Caco-2 (cell line): ENCODE data around the gene PALS1. TPM values are rescaled to one million over a fixed set of nuclear protein-coding genes. Genes with fewer than 3 reads are reported as not detected.

ENCODE experiments used
- BruUV-seq: library from RNA; stranded (reverse); fragments of 400-500 nt; replicated peaks from 2 replicates; lab custom pipeline; 2021; lab: Mats Ljungman, UMichigan
- CTCF ChIA-PET: fragments of 300-600 bp; sonication (Branson Sonifier 250); formaldehyde crosslinking; loops from one replicate; lab custom pipeline; 2022; ENCODE audit warnings: antibody characterized with exemption; lab: Charles Lee
- POLR2A ChIA-PET: fragments of 300-600 bp; sonication (Branson Sonifier 250); formaldehyde crosslinking; loops from one replicate; lab custom pipeline; 2022; ENCODE audit warnings: antibody characterized with exemption; lab: Charles Lee
- DNase-seq, 2 experiments: peaks; one replicate each; pipeline versions ENCODE4 v3.0.0 to v3.0.0-alpha.2; 2020 to 2022
- H3K27me3 ChIP-seq: replicated peaks from 2 replicates; pipeline ENCODE4 v1.6.0; 2011; ENCODE audit warnings: low read length; ENCODE audit not compliant: control insufficient read depth, insufficient read depth
- H3K36me3 ChIP-seq: 2 replicates; pipeline ENCODE4 v1.5.1; 2011; ENCODE audit warnings: low read length; ENCODE audit not compliant: control insufficient read depth, insufficient read depth
- H3K4me1 ChIP-seq: fragments of 250-450 bp; sonication (Bioruptor Pico); 2 replicates; pipeline ENCODE4 v1.5.1; 2020; ENCODE audit warnings: mild to moderate bottlenecking
- H3K4me3 ChIP-seq: 2 replicates; pipeline ENCODE4 v1.5.1; 2011; ENCODE audit warnings: low read depth, mild to moderate bottlenecking, control low read depth, low read length
- H3K9me3 ChIP-seq: fragments of 250-450 bp; sonication (Bioruptor Pico); 2 replicates; pipeline ENCODE4 v1.5.1; 2020; ENCODE audit warnings: mild to moderate bottlenecking, moderate library complexity
- H3K27ac Mint-ChIP-seq: one replicate; pipeline ENCODE4 v1.8.0; 2022; ENCODE audit warnings: mixed read lengths; ENCODE audit not compliant: unreplicated experiment
- H3K27me3 Mint-ChIP-seq: one replicate; pipeline ENCODE4 v1.8.0; 2022; ENCODE audit warnings: mixed read lengths; ENCODE audit not compliant: insufficient read depth, unreplicated experiment
- H3K36me3 Mint-ChIP-seq: one replicate; pipeline ENCODE4 v1.8.0; 2022; ENCODE audit warnings: mild to moderate bottlenecking, mixed read lengths; ENCODE audit not compliant: insufficient read depth, unreplicated experiment
- H3K4me1 Mint-ChIP-seq: one replicate; pipeline ENCODE4 v1.8.0; 2022; ENCODE audit warnings: low read depth, mixed read lengths; ENCODE audit not compliant: unreplicated experiment
- H3K4me3 Mint-ChIP-seq: one replicate; pipeline ENCODE4 v1.8.0; 2022; ENCODE audit warnings: mild to moderate bottlenecking, moderate library complexity, mixed read lengths; ENCODE audit not compliant: unreplicated experiment
- H3K9me3 Mint-ChIP-seq: one replicate; pipeline ENCODE4 v1.8.0; 2022; ENCODE audit warnings: mixed read lengths; ENCODE audit not compliant: unreplicated experiment
- intact Hi-C: fragments of 100-400 bp; cut with micrococcal nuclease; formaldehyde crosslinking; loops from one replicate; pipeline ENCODE4 v1.10.0; 2022; ENCODE audit not compliant: unreplicated experiment
- total RNA-seq: library from RNA; stranded (reverse); gene quantifications from 2 replicates; pipeline ENCODE4 v1.2.3, GENCODE V29; 2022
- TF ChIP-seq, protein P1 (sequence below), 2 experiments: fragments of 200-600 bp in 1 of 2; IDR thresholded peaks; 1 replicate in 1 of 2; 2 replicates in 1 of 2; pipeline versions ENCODE4 v1.5.1 to v1.8.0; 2011 to 2022; ENCODE audit warnings: antibody characterized with exemption in 1 of 2, control low read depth in 1 of 2, inconsistent platforms in 1 of 2, low read depth in 1 of 2, low read length in 1 of 2, mild to moderate bottlenecking in 1 of 2, moderate library complexity in 1 of 2; ENCODE audit not compliant: insufficient read depth in 1 of 2, severe bottlenecking in 1 of 2, unreplicated experiment in 1 of 2

The PALS1 gene
- total RNA-seq, 1 experiment from 2014 or later: 47.1 TPM

DNA sequence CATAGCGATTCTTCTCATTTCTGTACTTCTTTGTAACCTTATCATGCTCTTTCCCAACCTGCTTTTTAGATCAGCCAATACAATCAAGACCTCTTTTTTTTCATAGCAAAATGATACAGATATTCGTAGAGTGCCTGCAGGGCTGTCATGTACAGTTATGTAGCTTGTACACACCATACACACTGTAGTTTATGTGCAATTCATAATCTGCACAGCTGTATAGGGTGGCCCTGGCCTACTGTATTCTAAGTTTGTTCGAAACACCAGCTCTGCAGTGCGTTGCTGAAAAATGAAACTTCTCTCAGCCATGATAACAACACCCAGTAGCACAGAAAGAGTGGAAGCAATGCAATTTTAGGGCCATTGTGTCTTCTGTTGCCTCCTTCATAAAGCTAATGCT is 15.7 kb upstream of the PALS1 start:
- no peaks in the 10 kb centered on the region for H3K4me1 Mint-ChIP-seq
- H3K4me3 ChIP-seq: no peak overlapping the region
- H3K4me3 Mint-ChIP-seq: no peak overlapping the region
- ChIA-PET POLR2A (no interaction called here), CTCF (no interaction called here)
- H3K36me3 Mint-ChIP-seq: no peaks in the 10 kb centered on the region
- H3K9me3 ChIP-seq: no peaks in the 10 kb centered on the region
- no peaks in the 10 kb centered on the region for H3K9me3 Mint-ChIP-seq
- TF ChIP-seq, protein P1, sequence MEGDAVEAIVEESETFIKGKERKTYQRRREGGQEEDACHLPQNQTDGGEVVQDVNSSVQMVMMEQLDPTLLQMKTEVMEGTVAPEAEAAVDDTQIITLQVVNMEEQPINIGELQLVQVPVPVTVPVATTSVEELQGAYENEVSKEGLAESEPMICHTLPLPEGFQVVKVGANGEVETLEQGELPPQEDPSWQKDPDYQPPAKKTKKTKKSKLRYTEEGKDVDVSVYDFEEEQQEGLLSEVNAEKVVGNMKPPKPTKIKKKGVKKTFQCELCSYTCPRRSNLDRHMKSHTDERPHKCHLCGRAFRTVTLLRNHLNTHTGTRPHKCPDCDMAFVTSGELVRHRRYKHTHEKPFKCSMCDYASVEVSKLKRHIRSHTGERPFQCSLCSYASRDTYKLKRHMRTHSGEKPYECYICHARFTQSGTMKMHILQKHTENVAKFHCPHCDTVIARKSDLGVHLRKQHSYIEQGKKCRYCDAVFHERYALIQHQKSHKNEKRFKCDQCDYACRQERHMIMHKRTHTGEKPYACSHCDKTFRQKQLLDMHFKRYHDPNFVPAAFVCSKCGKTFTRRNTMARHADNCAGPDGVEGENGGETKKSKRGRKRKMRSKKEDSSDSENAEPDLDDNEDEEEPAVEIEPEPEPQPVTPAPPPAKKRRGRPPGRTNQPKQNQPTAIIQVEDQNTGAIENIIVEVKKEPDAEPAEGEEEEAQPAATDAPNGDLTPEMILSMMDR (IDR thresholded peaks at IDR 0.05; ENCODE audit: insufficient read depth in 1 of 2, low read depth in 1 of 2, low read length in 1 of 2, severe bottlenecking in 1 of 2, unreplicated experiment in 1 of 2): no peak
- DNase-seq: no peak
- no TSS peak for BruUV-seq
- H3K27ac Mint-ChIP-seq: no peak overlapping the region
- H3K36me3 ChIP-seq: no peaks in the 10 kb centered on the region
- intact Hi-C loops: no loop called here
- H3K4me1 ChIP-seq: peaks cover 8% of the 10 kb centered on the region; the same call in 1 of the 2 replicates
- no peaks in the 10 kb centered on the region for H3K27me3 ChIP-seq
- no peaks in the 10 kb centered on the region for H3K27me3 Mint-ChIP-seq

DNA sequence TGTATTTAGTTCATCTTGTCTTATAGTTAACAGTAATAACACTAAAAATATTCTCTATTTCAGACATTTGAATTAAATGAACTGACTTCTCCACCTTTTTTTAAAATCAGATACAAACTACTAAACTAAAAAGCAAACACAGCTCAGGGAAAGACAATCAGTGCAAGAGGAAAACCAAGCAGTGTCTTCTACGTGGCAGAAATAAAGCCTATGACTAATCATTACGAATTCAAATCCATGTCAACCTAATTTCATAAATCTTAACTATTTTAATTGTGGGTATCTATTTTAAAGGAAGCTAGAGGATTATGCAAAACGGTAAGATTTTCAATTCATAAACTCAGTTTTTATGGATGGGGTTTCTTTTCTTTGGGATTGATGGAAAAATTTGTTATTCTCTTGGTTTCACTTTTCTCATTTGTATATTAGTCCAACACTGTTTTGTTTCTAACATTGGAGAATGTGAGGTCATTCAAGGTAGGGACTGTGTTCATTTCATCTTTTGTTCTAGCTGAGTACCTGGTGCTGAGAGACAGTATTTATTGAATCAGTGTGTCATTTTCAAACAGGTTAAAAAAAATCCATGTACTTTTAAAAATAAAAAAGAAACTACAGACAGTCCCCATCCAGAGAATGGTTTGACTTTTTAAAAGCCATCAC is 12.8 kb upstream of the PALS1 start:
- no peak for DNase-seq
- H3K27ac Mint-ChIP-seq: no peak overlapping the region
- H3K36me3 ChIP-seq: no peaks in the 10 kb centered on the region
- intact Hi-C loops: no loop called here
- ChIA-PET CTCF (no interaction called here), POLR2A (no interaction called here)
- TF ChIP-seq, protein P1 (IDR thresholded peaks at IDR 0.05; ENCODE audit: insufficient read depth in 1 of 2, low read depth in 1 of 2, low read length in 1 of 2, severe bottlenecking in 1 of 2, unreplicated experiment in 1 of 2): no peak
- no TSS peak for BruUV-seq
- no peaks in the 10 kb centered on the region for H3K9me3 ChIP-seq
- H3K4me1 Mint-ChIP-seq: peaks cover 3% of the 10 kb centered on the region
- H3K4me3 ChIP-seq: no peak overlapping the region
- H3K36me3 Mint-ChIP-seq: no peaks in the 10 kb centered on the region
- H3K9me3 Mint-ChIP-seq: no peaks in the 10 kb centered on the region
- H3K4me3 Mint-ChIP-seq: no peak overlapping the region
- no peaks in the 10 kb centered on the region for H3K27me3 Mint-ChIP-seq
- no peaks in the 10 kb centered on the region for H3K27me3 ChIP-seq
- H3K4me1 ChIP-seq: no peaks in the 10 kb centered on the region

DNA sequence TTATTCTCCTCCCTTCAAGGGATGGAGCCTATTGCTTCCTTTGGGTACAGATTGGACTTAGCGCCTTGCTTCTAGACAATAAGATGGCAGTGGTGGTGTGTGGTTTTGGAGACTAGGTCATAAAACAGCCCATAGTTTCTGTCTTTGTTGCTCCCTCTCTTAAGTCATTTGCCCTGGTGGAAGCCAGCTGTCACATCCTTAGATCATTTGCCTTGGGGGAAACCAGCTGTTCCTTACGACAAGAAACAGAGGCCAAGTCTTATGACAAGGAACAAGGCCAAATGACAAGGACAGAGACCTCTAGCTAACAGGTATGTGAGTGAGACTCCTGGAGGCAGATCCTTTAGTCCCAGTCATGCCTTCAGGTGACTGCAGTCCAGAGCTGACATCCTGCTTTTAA is 9.2 kb upstream of the PALS1 start:
- Mint-ChIP-seq H3K36me3 (no peaks in the 10 kb centered on the region), H3K27me3 (no peaks in the 10 kb centered on the region), H3K9me3 (no peaks in the 10 kb centered on the region), H3K4me1 (peaks cover 7% of the 10 kb centered on the region), H3K4me3 (no peak overlapping the region), H3K27ac (no peak overlapping the region)
- no peak for DNase-seq
- TF ChIP-seq, protein P1 (IDR thresholded peaks at IDR 0.05; ENCODE audit: insufficient read depth in 1 of 2, low read depth in 1 of 2, low read length in 1 of 2, severe bottlenecking in 1 of 2, unreplicated experiment in 1 of 2): no peak
- H3K4me1 ChIP-seq: no peaks in the 10 kb centered on the region
- no TSS peak for BruUV-seq
- H3K36me3 ChIP-seq: no peaks in the 10 kb centered on the region
- ChIA-PET CTCF (no interaction called here), POLR2A (no interaction called here)
- H3K9me3 ChIP-seq: no peaks in the 10 kb centered on the region
- H3K4me3 ChIP-seq: no peak overlapping the region
- no peaks in the 10 kb centered on the region for H3K27me3 ChIP-seq
- intact Hi-C loops: no loop called here
